GM19099 (cell line): ENCODE data around the gene CYFIP2.

Experiments used
- POLR2A ChIP-seq: IDR thresholded peaks from 3 replicates; pipeline ENCODE4 v1.6.1; 2011; ENCODE audit warnings: low read depth; ENCODE audit not compliant: insufficient read length; ENCODE audit errors: extremely low read depth

CYFIP2 gene

GRCh38 chr5:157371655-157372471, 105.9 kb downstream of the CYFIP2 start:
- TF ChIP-seq POLR2A, result no peak

DNA sequence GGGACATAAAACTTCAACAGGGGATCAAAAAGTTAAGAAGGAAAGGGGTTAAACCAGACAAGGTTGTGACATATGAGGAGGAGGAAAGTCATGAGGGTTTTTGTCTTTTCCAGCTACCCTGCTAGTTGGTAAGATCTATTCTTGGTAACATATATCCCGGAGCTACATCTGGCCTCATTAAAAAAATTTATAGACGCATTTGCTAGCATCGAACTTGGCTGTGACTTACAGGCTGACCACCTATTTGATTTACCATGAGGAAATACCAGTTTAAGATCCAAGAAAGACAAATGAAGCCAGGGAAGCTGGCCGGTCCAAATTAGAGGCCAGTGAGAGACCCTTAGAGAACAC, 106.5 kb downstream of the CYFIP2 start:
- no peak for TF ChIP-seq POLR2A

GRCh38 chr5:157378509-157378908, 112.6 kb downstream of the CYFIP2 start:
- no peak for TF ChIP-seq POLR2A

- no peak for TF ChIP-seq POLR2A
Observed at GRCh38 chr5:157379983-157380382, 114.1 kb downstream of the CYFIP2 start.

GRCh38 chr5:157381746-157382145, 115.8 kb downstream of the CYFIP2 start:
- TF ChIP-seq POLR2A, result no peak

- TF ChIP-seq POLR2A, result no peak
Observed at GRCh38 chr5:157382996-157383800, 117.3 kb downstream of the CYFIP2 start.

DNA sequence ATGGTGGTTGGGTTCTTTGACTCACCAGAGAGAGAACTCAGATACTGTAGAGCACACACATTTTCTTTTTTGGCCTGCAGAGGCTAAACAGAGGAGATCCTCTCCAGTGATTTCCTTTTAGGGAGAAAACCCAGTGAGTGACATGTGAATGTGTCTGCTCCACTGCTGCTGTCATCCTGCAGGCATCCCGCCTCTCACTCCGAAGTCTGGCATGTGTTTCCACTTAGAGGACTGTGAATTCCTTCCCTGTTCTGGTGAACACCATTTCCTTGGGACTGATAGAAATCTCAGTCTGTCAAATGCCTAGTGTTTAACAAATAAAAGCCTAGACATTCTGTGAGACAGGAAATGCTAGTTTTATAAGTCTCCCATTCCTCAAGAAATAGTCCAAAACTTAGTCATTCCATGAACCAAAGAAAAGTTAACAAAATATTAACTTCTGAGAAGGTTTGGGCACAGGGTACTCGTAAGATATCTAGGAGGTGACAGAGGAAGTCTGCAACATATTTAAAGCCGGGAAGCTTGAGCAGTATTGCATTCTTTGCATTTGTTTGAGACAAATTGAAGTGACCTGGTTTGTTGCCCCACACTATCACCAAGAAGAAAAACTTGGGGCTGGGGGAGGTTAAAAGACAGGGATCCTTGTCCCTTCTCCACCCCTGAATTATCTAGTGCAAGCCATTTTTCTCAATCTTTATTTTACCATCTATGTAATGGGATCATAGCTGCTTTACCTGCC, 119.2 kb downstream of the CYFIP2 start:
- TF ChIP-seq POLR2A, result no peak

DNA sequence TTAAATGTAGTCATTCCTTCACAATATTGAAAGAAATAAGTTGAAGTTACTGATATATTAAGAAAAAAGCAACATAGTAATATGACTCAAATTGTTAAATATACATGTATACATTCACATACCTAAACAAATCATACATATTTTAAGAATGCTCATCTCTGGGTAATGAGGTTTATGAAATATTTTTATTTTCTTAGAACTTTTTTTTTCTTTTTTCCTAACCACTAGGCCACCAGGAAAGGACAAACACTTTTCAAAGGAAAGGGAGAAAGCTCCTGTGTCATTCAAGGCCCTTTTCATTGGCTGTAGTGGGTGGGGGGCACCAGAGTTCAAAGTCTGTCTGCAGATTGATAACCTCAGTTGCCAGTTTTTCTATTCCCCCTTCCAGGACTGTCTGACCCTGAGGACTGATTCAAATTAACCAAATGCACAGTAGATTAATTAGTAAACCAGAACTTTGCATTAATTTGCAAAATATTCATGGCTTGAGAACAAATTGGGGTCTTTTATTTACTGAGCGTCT, 121.2 kb downstream of the CYFIP2 start:
- TF ChIP-seq POLR2A, result no peak

DNA sequence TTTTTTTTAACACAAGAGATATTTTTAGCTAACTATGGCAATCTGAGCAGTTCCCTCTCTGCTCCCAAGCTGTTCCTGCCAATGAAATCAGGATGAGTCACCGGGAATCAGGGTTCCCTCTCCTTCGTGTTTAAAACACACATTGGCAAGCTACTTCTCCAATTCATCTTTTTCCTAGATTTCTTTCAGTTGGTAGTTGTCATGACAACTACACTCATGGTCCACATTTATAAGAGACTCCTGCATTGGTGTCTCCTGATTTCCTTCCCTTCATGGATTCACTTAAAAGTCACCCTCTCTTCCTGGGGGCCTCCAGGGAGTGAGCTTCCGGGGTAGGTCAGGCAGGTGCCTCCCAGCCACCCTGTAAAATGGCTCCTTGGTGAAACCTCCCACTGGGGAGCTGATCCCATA, 121.8 kb downstream of the CYFIP2 start:
- no peak for TF ChIP-seq POLR2A

- TF ChIP-seq POLR2A, result no peak
Observed at GRCh38 chr5:157388111-157388710, 122.3 kb downstream of the CYFIP2 start.

DNA sequence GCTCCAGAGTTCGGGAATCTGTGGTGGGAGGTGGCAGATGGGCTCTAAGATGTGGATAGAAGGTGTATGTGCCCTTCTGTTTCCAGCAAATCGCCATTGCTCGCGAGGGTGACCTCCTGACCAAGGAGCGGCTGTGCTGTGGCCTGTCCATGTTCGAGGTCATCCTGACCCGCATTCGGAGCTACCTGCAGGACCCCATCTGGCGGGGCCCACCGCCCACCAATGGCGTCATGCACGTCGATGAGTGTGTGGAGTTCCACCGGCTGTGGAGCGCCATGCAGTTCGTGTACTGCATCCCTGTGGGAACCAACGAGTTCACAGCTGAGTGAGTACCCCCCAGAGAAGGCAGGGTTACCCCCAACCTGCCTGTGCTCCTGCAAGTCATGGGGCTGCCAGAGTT, 123.2 kb downstream of the CYFIP2 start:
- no peak for TF ChIP-seq POLR2A

DNA sequence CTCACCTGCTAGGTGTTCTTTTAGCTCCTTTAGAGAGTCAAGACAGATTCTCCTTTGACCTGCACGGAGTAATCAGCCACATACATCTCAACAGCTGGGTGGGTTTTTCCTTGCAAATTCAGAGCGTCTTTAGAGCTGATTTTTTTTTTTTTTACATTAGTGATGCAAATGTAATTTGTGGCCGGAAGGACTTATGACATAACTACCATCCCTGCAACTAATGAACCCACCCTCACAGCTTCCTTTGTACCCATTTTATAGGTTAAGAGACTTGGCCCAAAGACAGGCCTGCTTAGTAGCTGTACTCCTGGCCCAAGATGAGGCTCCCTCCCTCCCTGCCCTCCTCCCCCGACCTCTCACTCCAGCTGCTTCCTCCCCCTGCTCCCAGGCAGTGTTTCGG, 124.2 kb downstream of the CYFIP2 start:
- TF ChIP-seq POLR2A, result no peak

- TF ChIP-seq POLR2A, result no peak
Observed at GRCh38 chr5:157390551-157391297, 124.8 kb downstream of the CYFIP2 start.

DNA sequence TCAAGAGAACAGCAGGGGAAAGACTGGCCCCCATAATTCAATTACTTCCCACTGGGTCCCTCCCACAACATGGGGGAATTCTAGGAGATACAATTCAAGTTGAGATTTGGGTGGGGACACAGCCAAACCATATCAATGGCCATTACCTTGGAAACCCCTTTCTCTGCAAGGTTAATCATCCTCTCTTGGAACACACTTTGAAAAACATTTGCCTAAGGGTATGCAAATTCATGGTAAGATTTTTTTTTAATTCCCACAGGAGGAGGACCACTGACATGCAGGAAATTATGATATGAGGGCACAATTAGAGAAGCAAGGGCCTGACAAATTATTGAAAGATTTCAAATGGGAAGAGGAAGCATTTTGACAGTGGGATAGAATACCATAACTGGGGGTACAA, 132.4 kb downstream of the CYFIP2 start:
- TF ChIP-seq POLR2A, result no peak
